Stimulated activated CD8-positive, alpha-beta memory T cell treated with anti-CD3 and anti-CD28 coated beads, Interleukin-4, amount 100 ng/mL, for 24 hours (primary cell): ENCODE data around the gene DMBT1.
"Not testable (repeated sequence)": the region's sequence is repeated elsewhere in the genome, so short reads cannot be mapped to it uniquely, and the experiment has no call there.

Experiments used
- DNase-seq: peaks from one replicate; pipeline ENCODE4 v3.0.0-alpha.2; 2020; ENCODE audit warnings: low read depth

DMBT1 gene

GRCh38 chr10:122587098-122587760 is 26.7 kb downstream of the DMBT1 start:
- DNase-seq: no peak

- no peak for DNase-seq
These were observed 27.8 kb downstream of the DMBT1 start for GRCh38 chr10:122588381-122588780.

DNA sequence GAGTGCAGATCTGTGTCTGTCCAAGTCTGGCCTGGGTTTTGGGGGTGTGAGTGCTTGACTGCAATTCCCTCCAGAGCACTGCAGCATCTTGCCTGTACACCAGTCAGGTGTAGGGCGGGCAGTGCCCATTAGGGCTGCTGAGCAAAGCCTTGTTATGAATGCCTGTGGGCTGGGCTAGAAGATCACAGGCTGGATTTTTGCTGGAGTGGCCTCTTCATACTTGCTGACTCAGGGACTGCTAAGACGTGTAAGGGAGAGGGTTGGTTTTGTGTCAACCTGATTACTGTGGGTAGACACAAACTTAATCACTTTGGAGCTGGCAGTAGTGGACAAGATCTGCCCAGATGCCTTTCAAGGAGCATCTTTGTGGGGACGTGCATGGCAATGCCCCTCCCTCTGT is 29.6 kb downstream of the DMBT1 start:
- no peak for DNase-seq

- no peak for DNase-seq
These were observed 31.2 kb downstream of the DMBT1 start for GRCh38 chr10:122591736-122592135.

DNA sequence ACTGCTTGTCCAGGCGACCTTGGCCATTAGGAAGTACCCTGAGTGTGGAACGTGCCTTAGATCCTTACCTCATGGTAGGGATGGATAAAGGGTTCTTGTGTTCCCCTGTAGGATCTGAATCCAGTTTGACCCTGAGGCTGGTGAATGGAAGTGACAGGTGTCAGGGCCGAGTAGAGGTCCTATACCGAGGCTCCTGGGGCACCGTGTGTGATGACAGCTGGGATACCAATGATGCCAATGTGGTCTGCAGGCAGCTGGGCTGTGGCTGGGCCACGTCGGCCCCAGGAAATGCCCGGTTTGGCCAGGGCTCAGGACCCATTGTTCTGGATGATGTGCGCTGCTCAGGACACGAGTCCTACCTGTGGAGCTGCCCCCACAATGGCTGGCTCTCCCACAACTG is 31.6 kb downstream of the DMBT1 start:
- no peak for DNase-seq

DNA sequence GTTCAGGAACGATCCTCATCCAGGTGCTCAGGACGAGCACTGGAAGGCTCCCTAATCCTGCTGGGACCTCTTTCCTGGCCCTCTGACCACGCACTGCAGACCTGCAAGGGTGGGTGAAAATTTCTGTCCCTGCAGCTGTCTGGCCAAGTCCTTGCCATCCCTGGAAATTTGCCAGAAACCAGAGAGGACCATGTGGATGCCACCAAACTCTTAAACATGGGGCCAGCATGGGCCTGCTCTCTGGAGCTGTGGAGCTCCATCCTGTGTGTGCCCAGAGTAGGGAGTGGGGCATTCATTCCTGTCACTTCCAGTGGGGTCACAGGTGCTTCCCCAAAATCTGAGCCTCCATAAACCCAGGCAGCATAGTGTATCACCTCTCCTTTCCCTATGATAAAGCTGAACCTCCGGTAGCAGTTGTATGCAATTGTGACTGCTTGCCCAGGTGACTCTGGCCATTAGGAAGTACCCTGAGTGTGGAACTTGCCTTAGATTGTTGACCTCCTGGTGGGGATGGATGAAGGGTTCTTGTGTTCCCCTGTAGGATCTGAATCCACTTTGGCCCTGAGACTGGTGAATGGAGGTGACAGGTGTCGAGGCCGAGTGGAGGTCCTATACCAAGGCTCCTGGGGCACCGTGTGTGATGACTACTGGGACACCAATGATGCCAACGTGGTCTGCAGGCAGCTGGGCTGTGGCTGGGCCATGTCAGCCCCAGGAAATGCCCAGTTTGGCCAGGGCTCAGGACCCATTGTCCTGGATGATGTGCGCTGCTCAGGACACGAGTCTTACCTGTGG is 57.1 kb downstream of the DMBT1 start:
- no peak for DNase-seq

- no peak for DNase-seq
These were observed 58.1 kb downstream of the DMBT1 start for GRCh38 chr10:122618461-122619165.

DNA sequence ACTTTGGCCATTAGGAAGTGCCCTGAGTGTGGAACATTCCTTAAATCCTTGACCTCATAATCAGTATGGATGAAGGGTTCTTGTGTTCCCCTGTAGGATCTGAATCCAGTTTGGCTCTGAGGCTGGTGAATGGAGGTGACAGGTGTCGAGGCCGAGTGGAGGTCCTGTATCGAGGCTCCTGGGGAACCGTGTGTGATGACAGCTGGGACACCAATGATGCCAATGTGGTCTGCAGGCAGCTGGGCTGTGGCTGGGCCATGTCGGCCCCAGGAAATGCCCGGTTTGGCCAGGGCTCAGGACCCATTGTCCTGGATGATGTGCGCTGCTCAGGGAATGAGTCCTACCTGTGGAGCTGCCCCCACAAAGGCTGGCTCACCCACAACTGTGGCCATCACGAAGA is 60.4 kb downstream of the DMBT1 start:
- not testable (repeated sequence) for DNase-seq

DNA sequence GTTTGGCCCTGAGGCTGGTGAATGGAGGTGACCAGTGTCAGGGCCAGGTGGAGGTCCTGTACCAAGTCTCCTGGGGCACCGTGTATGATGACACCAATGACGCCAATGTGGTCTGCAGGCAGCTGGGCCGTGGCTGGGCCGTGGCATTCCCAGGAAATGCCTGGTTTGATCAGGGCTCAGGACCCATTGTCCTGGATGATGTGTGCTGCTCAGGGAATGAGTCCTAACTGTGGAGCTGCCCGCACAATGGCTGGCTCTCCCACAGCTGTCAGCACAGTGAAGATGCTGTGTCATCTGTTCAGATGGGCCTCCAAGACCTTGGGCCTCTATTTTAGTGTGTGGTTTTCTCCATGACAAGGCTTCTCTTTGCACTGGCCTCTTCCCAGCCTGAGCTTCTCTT is 64.0 kb downstream of the DMBT1 start:
- DNase-seq: no peak

DNA sequence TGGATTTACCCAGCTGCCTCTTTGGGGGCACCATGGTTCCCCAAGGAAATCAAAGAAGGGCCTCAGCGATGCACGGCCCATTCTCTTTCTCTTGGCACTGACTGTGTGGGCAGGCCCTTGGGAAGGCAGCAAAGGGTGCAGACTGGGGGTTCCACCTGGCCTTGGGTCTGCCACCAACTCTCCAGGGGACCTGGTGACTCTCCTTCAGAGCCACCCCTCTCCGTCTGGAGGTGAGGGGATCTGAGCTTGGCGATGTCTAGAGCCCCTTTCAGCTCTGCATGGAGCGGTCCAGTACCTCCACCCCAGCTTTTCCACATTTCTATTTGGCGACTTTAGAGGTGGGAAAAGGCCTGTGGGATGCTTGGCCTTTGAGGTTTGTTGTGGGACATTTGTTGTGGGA is 70.0 kb downstream of the DMBT1 start:
- DNase-seq: no peak

DNA sequence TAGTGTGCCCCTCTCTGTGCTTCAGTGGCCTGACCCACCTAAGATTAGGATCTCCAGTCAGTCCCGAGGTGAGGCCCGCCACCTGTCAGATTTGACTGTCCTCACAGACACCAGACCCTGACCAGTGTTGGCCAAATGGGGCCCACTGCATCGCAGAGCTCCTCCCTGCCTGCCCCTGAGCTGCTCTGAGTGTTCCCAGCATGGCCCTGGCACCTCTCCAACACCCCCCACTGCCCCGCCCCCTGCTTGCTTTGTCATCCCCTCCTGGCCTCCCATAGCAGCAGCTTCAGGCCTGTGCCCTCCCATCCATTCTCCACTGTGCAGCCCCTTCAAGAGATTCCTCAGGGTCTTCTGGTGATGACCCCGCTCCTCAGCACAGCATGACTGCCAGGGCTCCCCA is 71.5 kb downstream of the DMBT1 start:
- no peak for DNase-seq

DNA sequence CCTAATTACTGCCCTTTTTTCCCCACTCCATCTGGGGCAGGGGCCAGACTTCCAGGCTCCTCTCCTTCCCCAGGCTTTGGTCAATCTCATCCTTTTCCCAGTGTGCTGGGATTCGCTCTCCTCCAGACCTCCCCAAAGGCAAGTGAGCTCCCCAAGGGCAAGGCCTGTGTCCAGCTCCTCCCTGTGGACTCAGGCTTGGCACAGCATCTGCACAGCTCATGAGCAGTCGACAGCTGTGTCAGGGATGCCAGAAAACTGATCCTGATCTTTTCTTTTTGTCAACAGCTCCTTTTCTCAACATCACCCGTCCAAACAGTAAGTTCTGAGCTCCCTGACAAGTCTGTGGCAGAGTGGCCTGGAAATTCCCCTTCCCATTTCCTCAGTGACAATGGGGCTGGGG is 72.0 kb downstream of the DMBT1 start:
- no peak for DNase-seq

- DNase-seq: no peak
These were observed 76.4 kb downstream of the DMBT1 start for GRCh38 chr10:122636953-122637352.

GRCh38 chr10:122637376-122637775 is 76.8 kb downstream of the DMBT1 start:
- no peak for DNase-seq

DNA sequence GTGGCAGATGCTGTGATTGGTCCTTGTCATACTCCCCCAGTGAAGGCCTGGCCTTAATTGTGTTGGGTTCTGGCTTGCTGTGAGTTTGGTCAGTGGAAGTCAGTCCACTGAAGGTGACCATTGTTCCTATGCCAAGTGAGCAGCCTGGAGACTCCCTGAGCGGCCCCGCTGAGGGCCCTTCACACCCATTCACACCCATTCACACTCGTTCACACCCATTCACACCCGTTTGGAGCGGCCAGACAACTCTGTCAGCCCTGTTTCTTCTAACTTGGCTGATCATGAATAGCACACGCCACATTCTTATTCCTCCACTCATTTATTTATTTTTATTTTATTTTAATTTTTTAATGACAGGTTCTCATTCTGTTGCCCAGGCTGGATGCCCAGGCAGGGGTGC is 77.6 kb downstream of the DMBT1 start:
- DNase-seq: no peak

DNA sequence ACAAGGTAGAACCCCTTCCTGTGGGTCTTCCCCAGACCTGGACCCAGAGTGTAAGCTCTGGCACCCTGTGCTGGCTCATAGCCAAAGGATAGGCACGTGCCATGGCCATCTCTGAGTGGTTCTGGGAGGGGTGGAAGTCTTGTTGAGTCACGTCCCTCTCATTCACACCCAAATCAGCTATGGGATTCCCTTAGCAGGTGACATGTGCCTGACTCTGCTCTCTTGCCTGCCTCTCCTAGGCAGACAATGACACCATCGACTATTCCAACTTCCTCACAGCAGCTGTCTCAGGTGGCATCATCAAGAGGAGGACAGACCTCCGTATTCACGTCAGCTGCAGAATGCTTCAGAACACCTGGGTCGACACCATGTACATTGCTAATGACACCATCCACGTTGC is 79.2 kb downstream of the DMBT1 start:
- DNase-seq: no peak

DNA sequence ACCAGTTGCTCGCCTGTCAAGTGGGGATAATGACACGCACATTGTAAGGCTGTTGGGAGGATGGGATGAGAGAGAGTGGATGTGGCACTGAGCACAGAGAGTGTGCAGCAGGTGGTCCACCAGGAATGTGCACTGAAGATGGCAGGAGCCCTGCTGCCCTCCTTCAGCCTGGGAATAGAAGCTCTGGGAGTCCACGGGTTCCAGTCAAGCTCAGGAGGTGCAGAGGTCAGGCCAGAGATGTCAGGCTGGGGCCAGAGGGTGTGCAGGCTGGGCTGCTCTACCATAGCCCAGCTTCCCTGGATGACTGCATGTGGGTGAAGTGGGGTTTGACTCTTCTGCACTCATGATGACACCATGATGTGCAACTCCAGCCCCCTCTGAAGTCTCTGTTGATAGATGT is 80.4 kb downstream of the DMBT1 start:
- DNase-seq: no peak

- DNase-seq: no peak
These were observed 82.4 kb downstream of the DMBT1 start for GRCh38 chr10:122642726-122643605.

DNA sequence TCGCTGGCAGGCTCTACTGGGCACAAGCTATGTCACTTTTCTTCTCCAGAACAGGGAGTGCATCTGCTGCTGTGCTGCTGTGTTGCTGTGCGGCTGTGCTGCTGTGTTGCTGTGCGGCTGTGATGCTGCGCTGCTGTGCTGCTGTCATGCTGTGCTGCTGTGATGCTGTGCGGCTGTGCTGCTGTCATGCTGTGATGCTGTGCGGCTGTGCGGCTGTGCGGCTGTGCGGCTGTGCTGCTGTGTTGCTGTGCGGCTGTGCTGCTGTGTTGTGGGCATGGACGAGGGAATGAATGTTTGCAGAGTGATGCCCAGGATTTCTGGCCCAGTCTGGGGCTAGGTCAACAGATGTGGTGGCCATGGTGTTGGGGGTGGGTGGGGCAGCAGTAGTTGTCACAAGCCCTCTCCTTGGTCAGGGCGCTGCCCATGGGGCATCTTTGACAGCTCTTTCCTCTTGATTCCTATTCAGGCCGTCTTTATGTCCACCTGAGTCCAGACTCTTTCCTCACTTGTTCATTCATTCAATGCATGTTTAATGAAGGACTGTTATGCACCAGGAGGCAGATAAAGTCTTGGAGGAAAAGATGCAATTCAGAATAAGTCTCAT is 83.5 kb downstream of the DMBT1 start:
- DNase-seq: no peak

DNA sequence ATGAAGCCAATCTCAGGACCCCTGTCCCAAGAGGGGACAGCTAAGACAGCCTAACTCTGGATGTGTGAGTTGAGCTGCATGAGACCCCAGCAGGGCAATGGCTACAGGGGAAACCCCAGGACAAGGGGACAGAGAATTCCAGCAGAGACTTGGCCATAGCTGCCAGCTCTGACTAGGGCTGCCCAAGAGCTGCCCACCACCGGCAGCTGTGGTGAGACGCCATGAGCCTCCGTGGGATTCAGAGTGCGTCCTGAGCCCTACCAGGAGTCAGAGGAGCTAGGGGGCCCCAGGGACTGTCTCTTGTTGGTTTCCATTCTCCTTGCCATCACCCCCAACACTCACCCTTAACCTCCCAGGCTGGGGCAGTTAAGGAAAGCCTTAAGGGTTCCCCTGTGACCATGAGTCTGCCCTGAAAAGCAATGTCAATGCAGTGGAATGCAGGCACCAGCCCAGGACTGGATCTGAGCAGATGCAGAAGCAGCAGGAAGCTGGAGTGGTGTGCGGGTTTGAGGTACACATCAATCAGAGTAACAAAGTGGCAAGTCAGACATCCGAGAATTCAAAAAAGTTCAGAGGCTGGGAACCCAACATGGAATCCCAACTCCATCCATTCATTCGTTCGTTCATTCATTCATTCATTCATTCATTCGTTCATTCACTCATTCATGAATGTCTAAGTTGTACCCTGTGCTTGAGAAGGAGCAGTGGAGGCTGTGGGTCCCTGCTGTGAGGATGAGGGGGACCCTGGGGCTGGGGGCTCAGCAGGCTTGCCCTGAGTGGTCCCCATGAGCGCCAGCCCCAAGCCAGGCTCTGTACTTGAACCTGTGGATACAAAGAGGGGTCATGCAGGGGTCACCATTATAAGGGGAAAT is 86.2 kb downstream of the DMBT1 start:
- DNase-seq: no peak
